Mucosa of descending colon (tissue), 3 donors: Measurements from ENCODE around the gene OPCML. TPM values are rescaled to one million over a fixed set of nuclear protein-coding genes. Genes with fewer than 3 reads are reported as not detected.

Source experiments
- ATAC-seq: fragments of 200-7000 bp; cut with Tn5 transposase; one replicate; pipeline ENCODE4 v1.9.1; 2020; ENCODE audit warnings: mild to moderate bottlenecking, moderate library complexity
- DNase-seq, 3 donors: peaks; one replicate each; pipeline ENCODE4 v3.0.0-alpha.2; 2020
- H3K36me3 ChIP-seq: fragments of 200-600 bp; one replicate; pipeline ENCODE4 v1.8.0; 2021; ENCODE audit warnings: low read depth, mild to moderate bottlenecking
- H3K4me1 ChIP-seq: fragments of 200-600 bp; one replicate; pipeline ENCODE4 v1.8.0; 2021; ENCODE audit warnings: low read depth, mild to moderate bottlenecking
- H3K4me3 ChIP-seq: fragments of 200-600 bp; one replicate; pipeline ENCODE4 v1.8.0; 2021; ENCODE audit warnings: mild to moderate bottlenecking
- H3K9me3 ChIP-seq: fragments of 200-600 bp; one replicate; pipeline ENCODE4 v1.8.0; 2021; ENCODE audit warnings: mild to moderate bottlenecking
- CTCF ChIP-seq: fragments of 200-600 bp; IDR thresholded peaks from one replicate; pipeline ENCODE4 v1.8.0; 2022; ENCODE audit warnings: antibody characterized with exemption, mild to moderate bottlenecking
- intact Hi-C, 2 donors: fragments of 100-400 bp; cut with DNase I in 1 of 2; cut with micrococcal nuclease in 1 of 2; formaldehyde crosslinking; loops; one replicate each; pipeline versions ENCODE4 v1.11.0 to v1.11.1; 2022; cut with DNase I, micrococcal nuclease
- total RNA-seq, 3 donors: library from RNA; stranded (reverse); fragmentation: NEBNext Ultra II Directional in 2 of 3; extraction: Animal tissue kit (Norgen Biotek cat#: 25700) in 2 of 3; gene quantifications; one replicate each; pipeline versions ENCODE4 v1.2.1 to v1.2.4, GENCODE V29; 2021 to 2023
- donor health status: DM: no; HTN: no; CAD: no; lungs with moderate emphysema.
- donor health status: DM: no; HTN: no; CAD: no.
- donor health status: DM: no; HTN: yes; CAD: no.

OPCML gene
- total RNA-seq, 3 donors from 2014 or later = 0.10 to 0.47 TPM; not detected in 1

GRCh38 chr11:132988411-132988810, 543.9 kb downstream of the OPCML start:
- no peak for ATAC-seq
- Histone ChIP-seq H3K4me3 (no peak overlapping the region), H3K36me3 (no peaks in the 10 kb centered on the region), H3K4me1 (no peaks in the 10 kb centered on the region), H3K9me3 (no peaks in the 10 kb centered on the region)
- no peak for DNase-seq
- intact Hi-C loops = no loop called here
- no peak for TF ChIP-seq CTCF

- DNase-seq = no peak
- Histone ChIP-seq H3K4me1 (no peaks in the 10 kb centered on the region), H3K9me3 (no peaks in the 10 kb centered on the region), H3K4me3 (no peak overlapping the region), H3K36me3 (no peaks in the 10 kb centered on the region)
- intact Hi-C loops = no loop called here
- TF ChIP-seq CTCF = no peak
- ATAC-seq = no peak
Observed at GRCh38 chr11:132987936-132988335, 544.4 kb downstream of the OPCML start.

- ATAC-seq = no peak
- H3K9me3 ChIP-seq = no peaks in the 10 kb centered on the region
- no peaks in the 10 kb centered on the region for H3K4me1 ChIP-seq
- no peak for TF ChIP-seq CTCF
- intact Hi-C loops = no loop called here
- H3K36me3 ChIP-seq = no peaks in the 10 kb centered on the region
- DNase-seq = no peak
- H3K4me3 ChIP-seq = no peak overlapping the region
Observed at GRCh38 chr11:132983641-132983978, 548.7 kb downstream of the OPCML start.

- no peak for ATAC-seq
- no peak for TF ChIP-seq CTCF
- intact Hi-C loops = no loop called here
Observed at GRCh38 chr11:132982772-132983640, 549.3 kb downstream of the OPCML start.

GRCh38 chr11:132981131-132981956, 551.0 kb downstream of the OPCML start:
- no peaks in the 10 kb centered on the region for H3K9me3 ChIP-seq
- TF ChIP-seq CTCF = no peak
- H3K36me3 ChIP-seq = no peaks in the 10 kb centered on the region
- intact Hi-C loops = no loop called here
- ATAC-seq (no peak), DNase-seq (no peak)
- no peak overlapping the region for H3K4me3 ChIP-seq
- H3K4me1 ChIP-seq = no peaks in the 10 kb centered on the region

More at GRCh38 chr11:132982772-132983640, 549.3 kb downstream of the OPCML start:
- H3K4me1 ChIP-seq = no peaks in the 10 kb centered on the region
- no peak for DNase-seq
- H3K4me3 ChIP-seq = no peak overlapping the region
- no peaks in the 10 kb centered on the region for H3K36me3 ChIP-seq
- H3K9me3 ChIP-seq = no peaks in the 10 kb centered on the region
